ENCODE data around the gene ZDHHC9. TPM values are rescaled to one million over a fixed set of nuclear protein-coding genes. Genes with fewer than 3 reads are reported as not detected.

Gene ZDHHC9
- total RNA-seq, 4 donors from 2014 or later, result 16.5 to 78.3 (median 60.6) TPM

DNA sequence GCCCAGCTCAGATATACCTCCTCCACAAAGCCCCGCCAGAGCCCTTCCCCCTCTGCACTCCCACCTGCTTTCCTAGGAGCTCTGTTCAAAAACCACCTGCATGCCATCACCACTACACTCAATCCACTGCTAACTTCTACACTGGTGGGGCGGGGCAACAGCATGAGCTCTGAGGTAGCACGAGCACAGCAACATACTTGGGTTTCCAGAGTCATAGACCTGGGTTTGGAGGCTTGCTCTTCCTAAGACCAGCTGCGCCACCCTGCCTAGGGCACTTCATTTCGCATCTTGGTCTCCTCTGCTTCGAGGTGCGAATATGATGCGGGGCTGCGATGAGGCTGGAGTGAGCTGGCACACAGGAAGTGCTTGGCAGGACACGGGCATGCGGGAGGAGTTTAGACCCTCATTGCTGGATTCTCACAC is 60.4 kb downstream of the ZDHHC9 start:
- Histone ChIP-seq H3K4me3 (peak overlapping the region in 2 of 4 donors; percentile 24 to 49), H3K36me3 (no peaks in the 10 kb centered on the region), H3K4me1 (peaks cover 0 to 7% (median 0%) of the 10 kb centered on the region in 4 donors), H3K27ac (peak overlapping the region in 1 of 4 donors; percentile 80), H3K27me3 (no peaks in the 10 kb centered on the region), H3K9me3 (no peaks in the 10 kb centered on the region)
- DNase-seq, result no peak
- TF ChIP-seq, protein P1, sequence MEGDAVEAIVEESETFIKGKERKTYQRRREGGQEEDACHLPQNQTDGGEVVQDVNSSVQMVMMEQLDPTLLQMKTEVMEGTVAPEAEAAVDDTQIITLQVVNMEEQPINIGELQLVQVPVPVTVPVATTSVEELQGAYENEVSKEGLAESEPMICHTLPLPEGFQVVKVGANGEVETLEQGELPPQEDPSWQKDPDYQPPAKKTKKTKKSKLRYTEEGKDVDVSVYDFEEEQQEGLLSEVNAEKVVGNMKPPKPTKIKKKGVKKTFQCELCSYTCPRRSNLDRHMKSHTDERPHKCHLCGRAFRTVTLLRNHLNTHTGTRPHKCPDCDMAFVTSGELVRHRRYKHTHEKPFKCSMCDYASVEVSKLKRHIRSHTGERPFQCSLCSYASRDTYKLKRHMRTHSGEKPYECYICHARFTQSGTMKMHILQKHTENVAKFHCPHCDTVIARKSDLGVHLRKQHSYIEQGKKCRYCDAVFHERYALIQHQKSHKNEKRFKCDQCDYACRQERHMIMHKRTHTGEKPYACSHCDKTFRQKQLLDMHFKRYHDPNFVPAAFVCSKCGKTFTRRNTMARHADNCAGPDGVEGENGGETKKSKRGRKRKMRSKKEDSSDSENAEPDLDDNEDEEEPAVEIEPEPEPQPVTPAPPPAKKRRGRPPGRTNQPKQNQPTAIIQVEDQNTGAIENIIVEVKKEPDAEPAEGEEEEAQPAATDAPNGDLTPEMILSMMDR (IDR thresholded peaks at IDR 0.05), result no peak
- no peak for TF ChIP-seq POLR2A (IDR thresholded peaks at IDR 0.05)

DNA sequence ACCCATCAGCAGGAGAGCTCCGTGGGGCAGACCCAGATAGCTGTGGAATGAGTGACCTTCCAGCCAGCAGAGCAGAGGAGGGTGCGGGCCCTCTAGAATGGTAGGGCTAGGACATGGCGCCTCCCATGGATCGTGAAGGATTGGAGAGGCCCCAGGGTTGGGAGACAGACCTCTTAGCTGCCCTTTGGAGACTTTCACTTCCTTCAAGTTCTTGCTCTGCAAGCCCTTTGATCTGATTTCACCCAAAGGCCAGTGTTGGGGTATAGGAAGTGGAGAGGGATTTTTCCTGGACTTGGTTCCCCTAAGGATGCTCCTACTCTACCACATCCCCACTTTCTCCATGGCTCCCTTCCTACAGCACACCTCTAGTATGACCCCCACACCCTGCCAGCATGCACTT is 61.0 kb downstream of the ZDHHC9 start:
- H3K36me3 ChIP-seq, result no peaks in the 10 kb centered on the region
- no peak for DNase-seq
- H3K4me1 ChIP-seq, result peaks cover 0 to 8% (median 0%) of the 10 kb centered on the region in 4 donors
- H3K27ac ChIP-seq, result peak overlapping the region in 1 of 4 donors; percentile 80
- H3K9me3 ChIP-seq, result no peaks in the 10 kb centered on the region
- peak overlapping the region in 2 of 4 donors; percentile 24 to 49 for H3K4me3 ChIP-seq
- no peaks in the 10 kb centered on the region for H3K27me3 ChIP-seq
- TF ChIP-seq POLR2A (IDR thresholded peaks at IDR 0.05), result no peak
- TF ChIP-seq, protein P1 (IDR thresholded peaks at IDR 0.05), result no peak

DNA sequence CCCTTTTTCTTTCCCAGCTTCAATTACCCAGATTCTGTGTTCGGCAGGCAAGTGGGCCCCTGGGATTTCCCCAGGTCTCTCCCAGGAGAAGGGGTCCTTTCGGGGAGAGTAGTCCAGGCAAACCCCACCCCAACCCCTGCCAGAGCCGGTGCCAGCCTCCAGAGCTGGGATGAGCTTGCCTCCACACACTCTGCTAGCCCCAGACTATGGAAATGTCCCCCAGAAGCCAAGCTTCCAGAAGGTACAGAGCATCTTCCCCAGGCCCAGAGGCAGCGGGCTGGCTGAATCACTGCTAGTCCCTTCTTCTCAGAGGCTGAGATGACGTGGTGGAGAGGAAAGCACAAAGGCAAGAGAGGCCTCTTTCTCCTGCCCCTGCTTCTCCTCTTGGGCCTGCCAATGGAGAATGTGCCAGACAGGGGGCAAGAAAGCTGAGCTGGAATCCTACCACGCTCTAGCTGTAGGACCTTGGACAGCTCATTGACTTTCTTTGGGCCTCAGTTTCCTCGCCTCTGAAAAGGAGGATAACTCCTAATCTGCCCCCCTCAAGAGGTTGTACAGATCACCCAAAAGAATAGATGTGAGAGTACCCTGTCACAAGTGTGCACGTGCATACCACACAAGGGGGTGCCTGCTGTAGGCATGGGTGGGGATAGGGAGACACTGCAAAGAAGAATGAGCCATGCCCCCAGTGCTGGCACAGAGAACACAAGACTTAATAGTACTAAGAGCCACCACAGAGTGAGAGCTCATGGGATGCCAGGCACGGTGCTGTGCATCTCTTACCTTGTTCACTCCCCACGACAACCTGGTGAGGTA is 61.8 kb downstream of the ZDHHC9 start:
- peak overlapping the region in 1 of 4 donors; percentile 80 for H3K27ac ChIP-seq
- DNase-seq, result peak in 1 of 3 donors; percentile 42
- TF ChIP-seq, protein P1 (IDR thresholded peaks at IDR 0.05), result no peak
- TF ChIP-seq POLR2A (IDR thresholded peaks at IDR 0.05), result no peak
- peak overlapping the region in 3 of 4 donors; percentile 24 to 49 (median 39) for H3K4me3 ChIP-seq
- no peaks in the 10 kb centered on the region for H3K36me3 ChIP-seq
- peaks cover 0 to 14% (median 0%) of the 10 kb centered on the region in 4 donors for H3K4me1 ChIP-seq
- H3K9me3 ChIP-seq, result no peaks in the 10 kb centered on the region
- no peaks in the 10 kb centered on the region for H3K27me3 ChIP-seq

DNA sequence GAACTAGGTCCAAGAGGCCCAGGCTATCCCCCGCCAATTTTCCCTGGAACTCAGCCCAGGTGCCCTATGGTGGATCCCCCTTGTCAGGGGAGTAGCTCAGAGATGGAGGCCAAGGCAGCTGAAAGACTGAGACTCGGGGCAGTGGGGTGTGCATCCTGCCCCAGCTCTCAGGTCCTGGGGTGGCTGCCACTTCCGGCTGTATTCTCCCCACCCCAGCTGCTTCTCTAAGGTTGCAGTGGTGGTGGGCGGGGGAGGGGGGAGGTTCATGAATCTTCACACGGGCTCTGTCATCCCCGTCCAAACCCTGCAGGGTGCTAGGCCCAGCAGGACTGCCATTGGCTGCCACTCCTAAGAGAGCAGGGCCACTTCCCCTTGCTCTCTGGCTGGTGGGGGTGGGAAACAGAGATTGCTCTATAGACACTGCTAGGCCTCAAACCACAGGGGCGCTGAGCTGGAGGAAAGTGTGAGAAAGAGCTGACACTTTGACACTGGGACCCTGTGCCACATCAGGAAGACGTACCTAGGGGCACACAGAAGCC is 62.5 kb downstream of the ZDHHC9 start:
- peak overlapping the region; percentile 62 to 80 (median 77) for H3K27ac ChIP-seq
- H3K9me3 ChIP-seq, result no peaks in the 10 kb centered on the region
- TF ChIP-seq, protein P1 (IDR thresholded peaks at IDR 0.05), result no peak
- no peak for TF ChIP-seq POLR2A (IDR thresholded peaks at IDR 0.05)
- no peaks in the 10 kb centered on the region for H3K27me3 ChIP-seq
- no peaks in the 10 kb centered on the region for H3K36me3 ChIP-seq
- H3K4me3 ChIP-seq, result peak overlapping the region; percentile 31 to 49 (median 42)
- peak in 2 of 3 donors; percentile 92 to 93 for DNase-seq
- peaks cover 0 to 14% (median 2%) of the 10 kb centered on the region in 4 donors for H3K4me1 ChIP-seq

DNA sequence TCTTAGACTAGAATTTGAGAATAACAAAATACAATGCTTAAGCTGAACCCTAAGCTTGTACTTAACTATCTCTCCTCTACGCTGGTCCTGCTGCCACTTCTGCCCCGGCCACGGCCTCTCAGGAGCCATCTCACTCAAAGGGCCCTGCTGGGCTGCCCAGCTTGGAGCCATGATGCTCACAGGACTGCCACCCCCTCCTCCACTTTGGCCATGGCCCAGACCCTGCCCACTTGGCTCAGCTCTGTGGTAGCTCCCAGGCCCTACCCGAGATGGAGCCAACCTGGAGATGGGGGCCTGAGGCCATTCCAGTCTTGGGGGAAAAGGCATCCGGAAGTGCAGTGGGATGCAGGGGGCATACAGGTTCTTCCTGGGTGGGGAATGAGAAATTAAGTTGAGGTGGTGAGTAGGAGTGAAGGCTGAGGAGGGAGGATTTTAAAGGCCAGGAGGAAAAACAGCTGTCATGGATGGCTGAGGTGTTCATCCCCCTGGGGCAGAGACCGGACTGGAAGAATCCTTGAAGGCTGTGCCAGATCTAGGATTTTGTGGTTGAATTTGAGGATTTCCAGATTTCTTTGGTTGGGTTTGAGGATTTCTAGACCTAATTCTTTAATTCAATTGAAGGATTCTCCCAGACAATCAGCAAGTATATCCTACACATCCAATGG is 63.1 kb downstream of the ZDHHC9 start:
- H3K4me3 ChIP-seq, result peak overlapping the region; percentile 31 to 49 (median 42)
- H3K36me3 ChIP-seq, result no peaks in the 10 kb centered on the region
- H3K27me3 ChIP-seq, result no peaks in the 10 kb centered on the region
- no peaks in the 10 kb centered on the region for H3K9me3 ChIP-seq
- TF ChIP-seq POLR2A (IDR thresholded peaks at IDR 0.05), result no peak
- TF ChIP-seq, protein P1 (IDR thresholded peaks at IDR 0.05), result no peak
- DNase-seq, result no peak
- peak overlapping the region; percentile 62 to 80 (median 77) for H3K27ac ChIP-seq
- H3K4me1 ChIP-seq, result peaks cover 0 to 12% (median 4%) of the 10 kb centered on the region in 4 donors

Measured in Peyer's patch (tissue), 4 donors.